Fibroblast of peridontal ligament (primary cell): ENCODE results near the gene MCHR2.

Experiments
- DNase-seq: peaks from one replicate; pipeline ENCODE4 v3.0.0-alpha.2; 2010; ENCODE audit errors: extremely low read depth

The MCHR2 gene

DNA sequence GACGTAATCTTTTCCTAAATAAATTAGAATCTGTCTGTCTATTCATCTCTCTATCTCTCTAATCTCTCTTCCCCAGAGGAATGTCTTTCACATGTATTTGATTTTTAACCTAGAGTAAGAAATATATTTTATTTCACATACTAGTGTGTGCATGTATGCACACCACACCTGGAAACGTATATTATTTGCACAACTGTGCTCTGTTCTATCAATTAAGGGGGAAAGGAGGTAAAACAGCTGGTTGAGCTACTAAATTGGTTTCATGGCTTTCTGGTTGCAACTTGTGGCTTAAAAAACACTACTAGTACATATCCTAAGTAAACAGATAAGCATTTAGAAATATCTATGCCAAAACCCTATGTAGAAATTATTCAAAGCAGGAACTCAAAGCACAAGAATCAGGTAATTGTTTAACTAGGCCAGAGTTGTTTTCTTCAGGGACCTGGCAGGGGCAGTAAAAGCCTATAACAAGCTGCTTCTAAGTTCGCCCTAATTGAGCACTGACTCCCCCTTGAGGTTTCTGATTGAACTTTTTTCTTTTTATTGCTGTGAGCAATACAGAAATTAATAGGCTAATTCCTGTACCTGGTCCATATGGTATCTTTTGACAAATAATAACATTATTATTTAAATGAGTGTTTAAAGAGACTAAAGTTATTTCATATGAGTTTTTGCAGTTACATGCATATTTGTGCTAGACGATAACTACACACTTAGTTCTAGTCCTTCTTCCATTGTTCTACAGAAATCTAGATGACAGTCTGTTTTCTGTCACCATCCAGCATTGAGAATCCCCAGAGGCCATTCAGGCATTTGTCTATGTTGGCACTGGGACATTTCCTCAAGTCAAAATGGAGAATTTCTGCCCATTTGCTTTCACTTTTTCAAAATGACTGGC lies 88.6 kb downstream of the MCHR2 start:
- DNase-seq, result peak; percentile 60

DNA sequence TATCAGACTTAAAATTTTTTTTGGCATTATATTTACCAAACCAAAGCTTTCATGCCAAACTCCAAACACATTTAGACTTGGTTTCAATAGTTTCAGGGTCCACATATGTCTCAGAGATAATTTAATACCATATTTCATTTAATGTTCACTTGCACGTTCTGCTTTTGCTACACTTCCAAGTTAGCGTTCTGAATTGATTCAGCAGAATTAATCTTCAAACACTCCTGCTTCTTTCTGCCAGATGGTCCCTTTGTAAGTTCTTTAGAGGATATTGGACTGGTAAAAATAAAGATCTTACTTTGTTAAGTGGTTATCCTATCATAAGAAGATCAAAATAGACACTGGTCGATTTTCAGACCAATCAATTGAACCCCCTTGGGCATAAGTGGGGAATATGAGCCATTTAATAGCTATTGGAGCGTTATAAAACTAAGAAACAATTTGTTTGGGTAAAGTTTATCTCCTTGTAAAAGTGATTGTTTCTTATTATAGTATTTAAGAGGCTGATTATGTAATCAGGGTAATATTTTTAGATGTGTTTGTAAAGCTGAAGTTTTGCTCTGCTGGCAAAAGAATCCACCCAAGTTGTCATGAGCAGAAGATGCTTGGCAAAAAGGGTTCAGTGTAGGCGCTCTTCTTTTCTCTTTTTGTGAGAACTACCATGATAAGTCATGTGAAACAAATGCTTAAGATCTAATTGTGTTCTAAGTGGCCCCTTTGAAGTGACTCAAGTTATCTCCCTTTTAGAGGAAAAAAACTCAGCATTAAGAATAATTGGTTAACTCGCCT lies 92.2 kb downstream of the MCHR2 start:
- no peak for DNase-seq

DNA sequence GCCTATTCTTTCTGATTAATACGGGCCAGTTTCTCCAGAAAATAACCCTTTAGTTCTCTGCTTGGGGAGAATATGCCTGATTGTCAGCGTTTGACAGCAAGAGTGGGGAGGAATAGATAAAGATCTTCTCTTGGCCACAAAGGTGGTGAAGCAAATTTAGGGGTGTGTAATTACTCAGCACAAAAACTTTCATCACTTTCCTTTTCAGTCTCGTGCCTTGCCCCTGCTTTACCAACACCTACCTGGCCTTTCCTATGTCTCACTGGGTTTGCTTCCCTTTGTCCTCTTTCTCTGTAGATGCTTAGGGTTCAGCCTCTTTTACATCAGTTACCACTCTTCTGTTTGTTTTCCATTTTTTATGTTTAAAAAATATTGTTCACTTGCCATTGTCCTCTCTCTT lies 99.2 kb downstream of the MCHR2 start:
- no peak for DNase-seq

DNA sequence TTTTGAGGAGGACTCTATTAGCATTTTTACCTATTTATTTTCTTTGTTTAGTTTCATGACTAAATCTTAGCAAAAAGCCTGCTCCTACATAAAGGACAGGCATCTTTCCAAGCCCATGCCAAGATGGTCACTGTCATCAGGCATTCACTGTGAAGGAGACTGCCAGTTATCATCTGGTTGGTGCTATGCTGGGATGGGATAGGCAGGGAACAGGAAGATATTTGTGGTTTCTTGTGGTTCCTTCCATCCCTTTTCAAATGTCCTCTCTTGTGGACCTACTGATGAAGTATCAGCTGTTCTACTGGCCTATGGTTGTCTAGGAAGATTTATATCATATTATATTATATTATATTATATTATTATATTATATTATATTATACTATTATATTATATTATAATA lies 107.0 kb downstream of the MCHR2 start:
- no peak for DNase-seq

DNA sequence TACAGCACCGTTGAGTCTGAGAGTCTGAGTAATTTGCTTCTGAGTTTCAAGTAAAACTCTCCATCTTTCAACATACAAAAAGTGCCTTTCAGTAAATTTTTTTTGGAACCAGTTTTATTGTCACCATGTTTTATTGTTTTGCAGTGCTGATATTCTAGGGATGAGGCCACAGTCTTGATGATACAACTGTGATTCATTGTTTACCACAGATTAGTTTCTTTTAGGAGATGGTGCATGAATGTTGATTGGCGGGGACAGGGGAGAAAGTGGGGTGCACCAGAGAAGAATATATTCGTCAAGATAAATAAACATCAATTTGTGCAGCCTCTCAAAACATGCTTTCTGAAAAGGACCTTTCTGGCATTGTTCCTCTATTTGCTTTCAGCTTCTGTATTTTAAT lies 109.0 kb downstream of the MCHR2 start:
- no peak for DNase-seq

DNA sequence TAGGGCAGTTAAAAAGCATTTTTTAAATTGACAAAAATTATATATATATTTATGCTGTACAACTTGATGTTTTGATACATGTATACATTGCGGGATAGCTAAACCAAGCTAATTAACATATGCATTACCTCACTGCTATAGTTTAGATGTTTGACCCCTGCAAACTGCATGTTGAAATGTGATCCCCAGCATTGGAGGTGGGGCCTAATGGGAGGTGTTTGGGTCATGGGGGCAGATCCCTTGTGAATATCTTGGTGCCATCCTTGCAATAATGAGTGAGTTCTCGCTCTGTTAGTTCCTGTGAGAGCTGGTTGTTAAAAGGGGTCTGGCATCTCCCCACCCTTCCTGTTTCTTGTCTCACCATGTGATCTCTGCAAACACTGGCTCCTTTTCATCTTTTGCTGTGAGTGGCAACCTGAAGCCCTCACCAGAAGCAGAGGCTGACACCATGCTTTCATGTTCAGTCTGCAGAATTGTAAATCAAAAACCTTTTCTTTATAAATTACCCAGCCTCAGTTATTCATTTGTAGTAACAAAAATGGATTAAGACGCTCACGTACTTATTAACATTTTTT lies 111.8 kb downstream of the MCHR2 start:
- DNase-seq, result no peak

DNA sequence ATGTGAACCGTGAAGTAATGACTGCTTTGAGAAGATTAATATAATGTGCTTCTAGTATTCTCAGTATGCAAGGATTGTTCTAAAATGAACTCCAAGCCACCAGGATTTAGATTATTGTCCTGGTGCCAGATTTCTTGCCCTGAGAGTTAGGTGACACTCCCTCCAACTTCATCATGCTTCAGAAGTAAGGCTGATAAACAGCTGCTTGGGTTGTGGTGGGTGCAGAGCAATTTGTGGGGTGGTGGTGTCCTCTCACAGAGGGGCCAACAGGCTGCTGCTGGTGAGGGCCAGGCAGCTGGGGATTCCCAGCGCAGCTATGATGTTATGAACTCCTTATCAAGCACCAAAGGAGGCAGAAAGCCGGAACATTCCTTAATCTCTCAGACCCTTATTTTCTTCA lies 114.6 kb downstream of the MCHR2 start:
- no peak for DNase-seq

DNA sequence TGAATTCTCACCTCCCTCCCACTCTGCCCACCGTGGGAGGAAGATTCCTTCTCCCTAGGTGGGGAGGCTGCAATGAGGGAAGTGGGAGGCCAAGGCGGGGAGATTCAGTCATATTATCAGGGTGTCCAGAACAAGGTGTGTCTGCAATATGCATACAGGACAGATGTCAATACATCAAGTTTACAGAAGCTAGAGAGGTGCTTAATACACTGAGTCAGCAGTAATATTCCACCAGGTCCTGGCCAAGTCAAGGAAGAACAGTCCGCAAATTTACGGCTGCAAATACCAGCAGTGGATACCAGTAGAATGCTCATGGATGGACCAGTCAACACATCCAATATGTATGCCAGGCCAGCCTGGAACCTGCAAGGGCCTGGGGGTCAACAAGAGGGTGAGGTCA lies 119.0 kb downstream of the MCHR2 start:
- DNase-seq, result no peak

DNA sequence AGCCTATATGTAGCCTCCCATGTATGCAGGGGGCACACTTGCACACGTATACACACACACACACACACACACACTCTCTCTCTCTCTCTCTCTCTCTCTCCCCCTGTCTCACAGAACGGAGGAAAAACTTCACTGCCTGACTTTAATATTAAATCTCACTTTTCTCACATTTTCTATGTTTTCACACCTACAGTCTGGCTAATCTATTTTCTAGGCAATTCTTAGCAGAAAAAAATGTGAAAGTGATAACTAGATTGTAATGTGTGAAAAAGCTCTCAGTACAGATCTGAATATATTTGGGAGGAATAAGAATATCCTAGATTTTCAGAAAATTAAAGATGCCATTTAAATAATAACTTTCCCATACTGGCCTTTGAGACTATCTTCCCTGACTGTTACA lies 120.9 kb downstream of the MCHR2 start:
- DNase-seq, result no peak

DNA sequence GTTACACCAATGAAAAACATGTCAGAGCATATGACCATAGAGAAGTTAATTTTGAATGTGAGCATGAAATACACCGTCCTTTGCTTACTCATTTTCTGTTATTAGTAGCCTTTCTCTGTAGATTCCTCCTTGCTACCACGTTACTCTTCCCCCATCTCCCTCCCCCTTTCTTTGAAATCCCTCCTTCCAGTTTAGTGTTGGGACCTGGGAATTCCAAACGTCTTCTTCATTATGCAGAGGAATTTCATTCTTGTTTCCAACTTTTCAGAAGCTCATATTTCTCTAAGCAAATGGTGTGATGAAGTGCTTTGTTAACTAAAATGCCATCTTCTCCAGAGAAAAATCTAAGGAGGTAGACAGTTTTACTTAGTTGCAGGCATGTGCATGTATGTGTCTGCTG lies 122.4 kb downstream of the MCHR2 start:
- DNase-seq, result no peak
